ENCODE data around the gene RAB40A. TPM values are rescaled to one million over a fixed set of nuclear protein-coding genes. Genes with fewer than 3 reads are reported as not detected.

The RAB40A gene
- total and polyA plus RNA-seq, 9 of the 15 experiments (the other 6 are each of a cell fraction or from before 2014, with no cell fraction given): 0.07 to 0.15 (median 0.10) TPM; not detected in 3

GRCh38 chrX:103550415-103551051 is 31.2 kb upstream of the RAB40A start:
- H3K9ac ChIP-seq (ENCODE audit: insufficient read depth in 1 of 2, low read depth in 2 of 2, low read length in 2 of 2): no peak overlapping the region
- no peaks in the 10 kb centered on the region for H3K27me3 ChIP-seq (ENCODE audit: control insufficient read depth in 2 of 2, insufficient read depth in 2 of 2, low read length in 2 of 2)
- no peak overlapping the region for H3K27ac ChIP-seq (ENCODE audit: extremely low read depth, low read depth, low read length)
- CTCF ChIA-PET (ENCODE audit: low intra/inter-chr PET ratio): no interaction called here
- ATAC-seq (no peak), DNase-seq (ENCODE audit: extremely low read depth in 1 of 4, low spot score in 3 of 4) (no peak), FAIRE-seq (no peak)
- no peaks in the 10 kb centered on the region for H3K36me3 ChIP-seq (ENCODE audit: control insufficient read depth, insufficient read depth, low read length)
- H3K4me1 ChIP-seq (replicated peaks in 1 of 2; ENCODE audit: control insufficient read depth in 2 of 2, insufficient read depth in 2 of 2, low read length in 2 of 2): no peaks in the 10 kb centered on the region
- no TSS peak for BruUV-seq (replicated peaks)
- no peaks in the 10 kb centered on the region for H3K9me3 ChIP-seq (replicated peaks; ENCODE audit: control insufficient read depth, insufficient read depth, low read depth, low read length)
- no peaks in the 10 kb centered on the region for H3K9me1 ChIP-seq (ENCODE audit: control insufficient read depth, insufficient read depth, low read length)
- H3K4me3 ChIP-seq: no peak overlapping the region
- POLR2A ChIA-PET: no interaction called here
- no peak overlapping the region for H2AFZ ChIP-seq (ENCODE audit: low read depth, low read length)
- H4K20me1 ChIP-seq (replicated peaks; ENCODE audit: control insufficient read depth, insufficient read depth, low read length): no peaks in the 10 kb centered on the region
- H3K79me2 ChIP-seq (ENCODE audit: control insufficient read depth, insufficient read depth, low read length): no peaks in the 10 kb centered on the region
- intact Hi-C loops (cut with micrococcal nuclease): no loop called here
- TF ChIP-seq CCNT2 (IDR thresholded peaks at IDR 0.05; ENCODE audit: borderline replicate concordance, extremely low read depth, insufficient read length, low read depth, low read length): no peak
- TF ChIP-seq CREB3 (tag; conservative IDR thresholded peaks at IDR 0.05; ENCODE audit: low read depth): no peak
- TF ChIP-seq ATF1 (CRISPR knock-in tag; IDR thresholded peaks at IDR 0.05): no peak
- no peak for TF ChIP-seq ATF1 (tag; IDR thresholded peaks at IDR 0.05)
- no peak for TF ChIP-seq ZNF146 (CRISPR knock-in tag; IDR thresholded peaks at IDR 0.05; ENCODE audit: unreplicated experiment)
- TF ChIP-seq CREM (IDR thresholded peaks at IDR 0.05; ENCODE audit: low read depth): no peak
- no peak for TF ChIP-seq MITF (IDR thresholded peaks at IDR 0.05)
- TF ChIP-seq MAX (CRISPR knock-in tag; IDR thresholded peaks at IDR 0.05): no peak
- TF ChIP-seq MBD1 (CRISPR knock-in tag; IDR thresholded peaks at IDR 0.05): no peak
- no peak for TF ChIP-seq PRMT5 (CRISPR knock-in tag; IDR thresholded peaks at IDR 0.05)
- no peak for TF ChIP-seq ARID2 (IDR thresholded peaks at IDR 0.05)
- TF ChIP-seq ZNF695 (CRISPR knock-in tag; IDR thresholded peaks at IDR 0.05): no peak
- TF ChIP-seq ILK (tag; IDR thresholded peaks at IDR 0.05; ENCODE audit: borderline replicate concordance, low read depth): no peak
- no peak for TF ChIP-seq HNRNPL (IDR thresholded peaks at IDR 0.05; ENCODE audit: low read depth, low read length)
- no peak for TF ChIP-seq MEF2D (tag; conservative IDR thresholded peaks at IDR 0.05; ENCODE audit: low read depth)
- no peak for TF ChIP-seq OTX1 (CRISPR knock-in tag; IDR thresholded peaks at IDR 0.05)
- no peak overlapping the region for H3K4me2 ChIP-seq (ENCODE audit: insufficient read depth, low read length)
- whole genome bisulfite sequencing (ENCODE audit: insufficient coverage, low coverage, missing lambda C conversion rate): 8% methylated on average over 3 of the region's 3 CpGs
- in situ Hi-C loops (cut with MboI): no loop called here

Data from K562 (cell line).